Activated T-helper 2 cell treated with anti-CD3 and anti-CD28 coated beads, Interferon-gamma antibody, Interleukin-2, Interleukin-4, amounts not matched to agents 10 μg/mL and 5 μg/mL and 100 μg/mL, durations not matched to agents 14 hours and 24 hours and 36 hours (primary cell): ENCODE measurements around the gene DDX3X. TPM values are rescaled to one million over a fixed set of nuclear protein-coding genes. Genes with fewer than 3 reads are reported as not detected.
"Not testable (repeated sequence)": the region's sequence is repeated elsewhere in the genome, so short reads cannot be mapped to it uniquely, and the experiment has no call there.

Source experiments
- DNase-seq: peaks from one replicate; pipeline ENCODE4 v3.0.0; 2021; ENCODE audit warnings: low spot score
- H3K27ac Mint-ChIP-seq: one replicate; pipeline ENCODE4 v1.8.0; 2021; ENCODE audit warnings: mixed read lengths
- H3K27me3 Mint-ChIP-seq: one replicate; pipeline ENCODE4 v1.8.0; 2021; ENCODE audit warnings: low read depth, mixed read lengths
- H3K36me3 Mint-ChIP-seq: one replicate; pipeline ENCODE4 v1.8.0; 2021; ENCODE audit warnings: low read depth, mixed read lengths
- H3K4me1 Mint-ChIP-seq: one replicate; pipeline ENCODE4 v1.8.0; 2021; ENCODE audit warnings: low read depth, mixed read lengths
- H3K4me3 Mint-ChIP-seq: one replicate; pipeline ENCODE4 v1.8.0; 2021; ENCODE audit warnings: low read depth, mild to moderate bottlenecking, moderate library complexity, mixed read lengths
- H3K9me3 Mint-ChIP-seq: one replicate; pipeline ENCODE4 v1.8.0; 2021; ENCODE audit warnings: mixed read lengths
- intact Hi-C: fragments of 100-400 bp; cut with micrococcal nuclease; formaldehyde crosslinking; loops from one replicate; pipeline ENCODE4 v1.15.1; 2023
- total RNA-seq: library from RNA; stranded (reverse); gene quantifications from 2 replicates; pipeline ENCODE4 v1.2.3, GENCODE V29; 2022

DDX3X gene
- total RNA-seq, 1 donor from 2014 or later, result 250 TPM

DNA sequence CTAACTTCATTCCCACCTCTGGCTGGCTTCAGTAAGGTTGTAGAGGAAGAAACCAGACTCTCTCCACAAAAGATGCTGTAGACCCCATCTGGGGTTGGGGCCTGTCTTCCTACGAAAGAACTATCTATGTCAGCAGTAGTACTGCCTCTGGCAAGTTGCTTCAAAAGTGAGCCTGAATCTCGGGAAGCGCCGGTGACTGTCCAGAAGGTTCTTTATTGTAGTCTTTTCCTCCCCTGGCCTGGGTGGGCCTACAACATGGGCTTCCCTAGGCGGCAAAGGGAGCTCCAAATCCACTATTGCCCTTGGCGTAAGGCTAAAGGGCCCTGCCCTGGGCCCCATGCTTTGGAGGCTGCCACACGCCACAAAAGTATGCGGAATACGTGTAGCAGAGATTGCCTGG, 74.6 kb downstream of the DDX3X start:
- Mint-ChIP-seq H3K27me3 (no peaks in the 10 kb centered on the region), H3K27ac (no peak overlapping the region), H3K9me3 (no peaks in the 10 kb centered on the region), H3K4me1 (no peaks in the 10 kb centered on the region), H3K36me3 (no peaks in the 10 kb centered on the region), H3K4me3 (no peak overlapping the region)
- intact Hi-C loops, result no loop called here
- DNase-seq, result no peak

DNA sequence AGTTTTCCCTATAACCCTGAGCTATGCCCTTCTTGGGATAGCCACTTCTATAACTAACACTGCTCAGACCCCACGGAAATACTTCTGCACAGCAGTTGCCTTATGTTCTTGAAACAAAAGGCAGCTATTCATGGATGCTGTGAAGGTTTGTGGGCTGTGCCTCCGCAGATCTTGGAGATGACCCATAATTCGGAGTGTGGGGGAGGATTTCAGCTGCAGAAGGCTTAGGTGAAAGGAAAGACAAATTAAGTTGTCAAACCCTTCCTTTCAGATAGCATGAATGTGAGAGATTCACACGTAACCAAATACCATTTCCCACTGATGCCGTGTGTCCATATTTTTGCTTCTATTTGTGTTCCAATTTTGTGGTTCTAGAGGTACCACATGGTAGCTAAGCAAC, 75.0 kb downstream of the DDX3X start:
- H3K9me3 Mint-ChIP-seq, result no peaks in the 10 kb centered on the region
- H3K4me3 Mint-ChIP-seq, result no peak overlapping the region
- no peaks in the 10 kb centered on the region for H3K27me3 Mint-ChIP-seq
- intact Hi-C loops, result no loop called here
- no peak overlapping the region for H3K27ac Mint-ChIP-seq
- H3K36me3 Mint-ChIP-seq, result no peaks in the 10 kb centered on the region
- DNase-seq, result no peak
- no peaks in the 10 kb centered on the region for H3K4me1 Mint-ChIP-seq

DNA sequence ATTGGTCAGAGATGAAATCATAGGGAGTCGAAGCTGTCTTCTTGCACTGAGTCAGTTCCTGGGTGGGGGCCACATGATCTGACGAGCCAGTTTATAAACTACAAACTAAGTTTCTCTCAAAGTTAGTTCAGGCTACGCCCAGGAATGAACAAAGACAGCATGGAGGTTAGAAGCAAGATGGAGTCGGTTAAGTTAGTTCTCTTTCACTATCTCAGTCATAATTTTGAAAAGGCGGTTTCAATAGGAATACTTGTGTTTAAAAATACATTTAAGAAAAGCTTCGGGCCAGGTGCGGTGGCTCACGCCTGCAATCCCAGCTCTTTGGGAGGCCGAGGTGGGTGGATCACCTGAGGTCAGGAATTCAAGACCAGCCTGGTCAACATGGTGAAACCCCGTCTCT, 77.3 kb downstream of the DDX3X start:
- H3K27ac Mint-ChIP-seq, DNase-seq, intact Hi-C loops, H3K4me1 Mint-ChIP-seq, H3K4me3 Mint-ChIP-seq, H3K9me3 Mint-ChIP-seq, H3K27me3 Mint-ChIP-seq, H3K36me3 Mint-ChIP-seq: not testable (repeated sequence)

DNA sequence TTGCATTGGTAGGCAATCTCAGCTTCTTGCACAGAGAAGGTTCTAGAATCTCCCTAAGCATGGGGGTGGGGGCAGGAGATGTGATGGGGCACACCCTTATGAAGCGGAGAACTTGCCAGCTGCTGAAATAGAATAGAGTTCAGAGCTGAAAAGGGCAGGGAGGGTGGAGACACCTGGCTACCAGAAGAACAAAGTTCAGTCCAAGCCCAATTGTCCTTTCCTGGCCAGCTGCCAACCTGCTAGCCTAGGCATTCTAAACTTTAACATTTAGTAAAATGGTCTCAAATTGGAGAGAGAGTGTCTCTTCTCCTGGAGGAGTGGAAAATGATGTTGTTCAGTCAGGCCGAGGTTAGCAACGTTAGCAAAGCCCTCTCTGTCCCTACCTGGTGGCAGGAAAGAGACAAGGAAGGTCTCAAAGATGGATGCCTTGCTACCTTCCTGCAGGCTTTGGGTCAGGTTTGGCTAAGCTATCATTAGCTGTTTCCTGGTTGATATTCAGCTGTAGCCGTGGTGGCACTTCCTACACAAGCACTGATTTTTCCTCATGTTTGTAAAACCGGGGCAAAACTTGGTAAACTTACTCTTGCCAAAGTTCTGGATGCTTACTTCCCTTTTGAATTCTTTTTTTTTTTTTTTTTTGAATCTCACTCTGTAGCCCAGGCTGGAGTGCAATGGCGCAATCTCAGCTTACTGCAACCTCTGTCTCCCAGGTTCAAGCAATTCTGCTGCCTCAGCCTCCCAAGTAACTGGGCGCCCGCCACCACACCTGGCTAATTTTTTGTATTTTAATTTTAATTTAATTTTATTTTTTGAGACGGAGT, 78.5 kb downstream of the DDX3X start:
- no peak overlapping the region for H3K4me3 Mint-ChIP-seq
- H3K27ac Mint-ChIP-seq, result no peak overlapping the region
- no peaks in the 10 kb centered on the region for H3K4me1 Mint-ChIP-seq
- no peak for DNase-seq
- H3K36me3 Mint-ChIP-seq, result no peaks in the 10 kb centered on the region
- H3K27me3 Mint-ChIP-seq, result no peaks in the 10 kb centered on the region
- H3K9me3 Mint-ChIP-seq, result no peaks in the 10 kb centered on the region
- intact Hi-C loops, result no loop called here

Other genes with a start within 250 kb of the DDX3X start
- gene USP9X, start 248.7 kb upstream of the DDX3X start, total RNA-seq, result 53.4 and 54.4 TPM in 2 replicates
- gene NYX, start 113.2 kb downstream of the DDX3X start, total RNA-seq, result not detected in 2 replicates